GM23248 (cell line): ENCODE data around the gene C1QTNF4.

ENCODE experiments used
- EZH2 ChIP-seq: fragments of 200-600 bp; sonication (generic); IDR thresholded peaks from 2 replicates; pipeline ENCODE4 v1.6.1; 2018; ENCODE audit warnings: antibody characterized with exemption, mild to moderate bottlenecking; ENCODE audit not compliant: insufficient read depth, poor library complexity, severe bottlenecking
- EZH2phosphoT487 ChIP-seq: fragments of 200-600 bp; sonication (generic); IDR thresholded peaks from 2 replicates; pipeline ENCODE4 v1.6.1; 2018; ENCODE audit warnings: antibody characterized with exemption, moderate library complexity, mild to moderate bottlenecking, low read depth; ENCODE audit not compliant: insufficient read depth

DNA sequence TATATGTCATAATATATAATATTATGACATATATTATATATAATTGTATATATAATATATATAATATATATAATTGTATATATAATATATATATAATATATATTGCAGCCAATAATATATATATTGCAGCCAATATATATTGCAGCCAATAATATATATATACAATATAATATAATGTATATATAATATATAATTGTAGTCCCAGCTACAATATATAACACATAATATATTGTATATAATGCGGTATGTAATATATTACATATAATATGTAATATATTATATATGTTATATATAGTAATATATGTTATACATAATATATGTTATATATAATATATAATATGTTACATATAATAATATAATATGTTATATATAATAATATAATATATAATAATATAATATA is 35.5 kb downstream of the C1QTNF4 start:
- TF ChIP-seq EZH2 (no peak), EZH2phosphoT487 (no peak)
